H1 (cell line): ENCODE data around the gene UBE2D3. TPM values are rescaled to one million over a fixed set of nuclear protein-coding genes. Genes with fewer than 3 reads are reported as not detected.

Experiments
- CTCF ChIA-PET: fragments of 300-600 bp; sonication (Branson Sonifier 250); formaldehyde crosslinking; loops from one replicate; lab custom pipeline; 2021; ENCODE audit not compliant: partially characterized antibody; lab: Charles Lee
- POLR2A ChIA-PET: fragments of 300-600 bp; sonication (Branson Sonifier 250); formaldehyde crosslinking; loops from one replicate; lab custom pipeline; 2021; ENCODE audit warnings: inconsistent platforms; ENCODE audit not compliant: partially characterized antibody; lab: Charles Lee
- DNase-seq, 2 experiments: peaks; one replicate each; pipeline versions ENCODE4 v3.0.0 to v3.0.0-alpha.2; 2010 to 2022; ENCODE audit warnings: low spot score in 2 of 2, low read depth in 1 of 2, mixed read lengths in 1 of 2
- FAIRE-seq: peaks from 2 replicates; lab custom pipeline; 2011; peaks lifted over from hg19 to GRCh38; lab: Jason Lieb, UNC
- H2AFZ ChIP-seq: 2 replicates; pipeline ENCODE4 v1.8.1; 2012; ENCODE audit warnings: low read length, inconsistent platforms
- H2AK5ac ChIP-seq: 2 replicates; pipeline ENCODE4 v1.6.1; 2013; ENCODE audit warnings: low read depth, low read length
- H2BK120ac ChIP-seq: replicated peaks from 2 replicates; pipeline ENCODE3; 2013; ENCODE audit warnings: low read depth, low read length, inconsistent platforms
- H2BK12ac ChIP-seq: 2 replicates; pipeline ENCODE4 v1.6.1; 2013; ENCODE audit warnings: low read depth, low read length
- H2BK15ac ChIP-seq: 2 replicates; pipeline ENCODE4 v1.6.1; 2013; ENCODE audit warnings: low read length
- H2BK20ac ChIP-seq: 2 replicates; pipeline ENCODE4 v1.6.1; 2013; ENCODE audit warnings: low read length
- H2BK5ac ChIP-seq: 2 replicates; pipeline ENCODE4 v1.6.1; 2013; ENCODE audit warnings: low read depth, low read length
- H3K14ac ChIP-seq: 2 replicates; pipeline ENCODE4 v1.6.1; 2013; ENCODE audit warnings: inconsistent platforms; ENCODE audit not compliant: insufficient read length
- H3K18ac ChIP-seq: 2 replicates; pipeline ENCODE4 v1.6.1; 2013; ENCODE audit warnings: low read length; ENCODE audit errors: extremely low read depth
- H3K23ac ChIP-seq: 2 replicates; pipeline ENCODE4 v1.6.1; 2013; ENCODE audit warnings: inconsistent platforms; ENCODE audit not compliant: insufficient read length
- H3K23me2 ChIP-seq: 2 replicates; pipeline ENCODE4 v1.6.1; 2013; ENCODE audit warnings: low read depth, low read length
- H3K27ac ChIP-seq: 2 replicates; pipeline ENCODE4 v1.6.1; 2011; ENCODE audit warnings: low read depth, low read length, inconsistent platforms
- H3K27me3 ChIP-seq, 4 experiments: replicated peaks in 1 of 4; 1 replicate in 1 of 4; 2 replicates in 3 of 4; pipeline versions ENCODE4 v1.6.1 to v1.8.1; 2011 to 2013; ENCODE audit warnings: low read length in 3 of 4, mild to moderate bottlenecking in 3 of 4, inconsistent platforms in 2 of 4, mixed read lengths in 2 of 4, moderate library complexity in 1 of 4; ENCODE audit not compliant: control insufficient read depth in 3 of 4, insufficient read depth in 3 of 4; ENCODE audit errors: extremely low read depth in 1 of 4
- H3K36me3 ChIP-seq, 4 experiments: 2 replicates each; pipeline versions ENCODE4 v1.6.1 to v1.8.1; 2011 to 2013; ENCODE audit warnings: mild to moderate bottlenecking in 4 of 4, low read length in 3 of 4, moderate library complexity in 2 of 4, control low read depth in 1 of 4, inconsistent platforms in 1 of 4; ENCODE audit not compliant: insufficient read depth in 4 of 4, control insufficient read depth in 2 of 4
- H3K4ac ChIP-seq: replicated peaks from 2 replicates; pipeline ENCODE3; 2013; ENCODE audit warnings: low read length, low read depth, mixed read lengths, inconsistent platforms; ENCODE audit not compliant: insufficient read length
- H3K4me1 ChIP-seq, 4 experiments: replicated peaks in 1 of 4; 1 replicate in 1 of 4; 2 replicates in 3 of 4; pipeline versions ENCODE4 v1.6.1 to v1.8.1; 2011 to 2013; ENCODE audit warnings: low read length in 3 of 4, inconsistent platforms in 2 of 4, mixed read lengths in 1 of 4; ENCODE audit not compliant: insufficient read depth in 4 of 4, control insufficient read depth in 3 of 4
- H3K4me2 ChIP-seq, 2 experiments: 2 replicates each; pipeline versions ENCODE4 v1.6.1 to v1.8.1; 2011 to 2013; ENCODE audit warnings: low read depth in 2 of 2, low read length in 2 of 2, control low read depth in 1 of 2, inconsistent platforms in 1 of 2, mild to moderate bottlenecking in 1 of 2; ENCODE audit not compliant: insufficient read depth in 1 of 2
- H3K4me3 ChIP-seq, 4 experiments: fragments of 200-600, 300-600 bp in 1 of 4; sonication (generic), shearing (Covaris generic), sonication (Bioruptor Twin) in 1 of 4; 2 replicates each; pipeline versions ENCODE4 v1.5.1 to v1.8.1; 2011 to 2016; ENCODE audit warnings: low read length in 4 of 4, low read depth in 3 of 4, control low read depth in 2 of 4, inconsistent platforms in 2 of 4, mild to moderate bottlenecking in 2 of 4, mixed read lengths in 1 of 4, moderate library complexity in 1 of 4; ENCODE audit not compliant: insufficient read depth in 2 of 4; ENCODE audit errors: extremely low read depth in 1 of 4
- H3K56ac ChIP-seq: replicated peaks from 2 replicates; pipeline ENCODE3; 2013; ENCODE audit warnings: low read depth, mild to moderate bottlenecking, mixed read lengths, low read length, inconsistent platforms; ENCODE audit not compliant: insufficient read length
- H3K79me1 ChIP-seq: 2 replicates; pipeline ENCODE4 v1.6.1; 2013; ENCODE audit warnings: low read depth, low read length, control low read depth
- H3K79me2 ChIP-seq, 2 experiments: 2 replicates each; pipeline versions ENCODE4 v1.6.1 to v1.8.1; 2012 to 2013; ENCODE audit warnings: low read length in 2 of 2, mild to moderate bottlenecking in 2 of 2, inconsistent platforms in 1 of 2; ENCODE audit not compliant: insufficient read depth in 2 of 2, control insufficient read depth in 1 of 2
- H3K9ac ChIP-seq, 4 experiments: replicated peaks in 1 of 4; 1 replicate in 1 of 4; 2 replicates in 3 of 4; pipeline versions ENCODE4 v1.6.1 to v1.8.1; 2011 to 2013; ENCODE audit warnings: low read depth in 3 of 4, low read length in 3 of 4, control low read depth in 2 of 4, mild to moderate bottlenecking in 2 of 4, moderate library complexity in 2 of 4, inconsistent platforms in 1 of 4; ENCODE audit errors: extremely low read depth in 1 of 4
- H3K9me3 ChIP-seq, 2 experiments: 2 replicates each; pipeline versions ENCODE4 v1.6.1 to v1.8.1; 2012 to 2013; ENCODE audit warnings: mild to moderate bottlenecking in 2 of 2, moderate library complexity in 2 of 2, control low read depth in 1 of 2, inconsistent platforms in 1 of 2, low read depth in 1 of 2, low read length in 1 of 2, mixed read lengths in 1 of 2; ENCODE audit not compliant: insufficient read depth in 2 of 2
- H4K20me1 ChIP-seq, 2 experiments: replicated peaks in 1 of 2; 2 replicates each; pipeline versions ENCODE3 to v1.8.1; 2011 to 2013; ENCODE audit warnings: inconsistent platforms in 2 of 2, low read length in 2 of 2, mild to moderate bottlenecking in 1 of 2; ENCODE audit not compliant: insufficient read depth in 2 of 2, control insufficient read depth in 1 of 2
- H4K5ac ChIP-seq: 2 replicates; pipeline ENCODE4 v1.6.1; 2013; ENCODE audit warnings: low read length, low read depth, mixed read lengths, inconsistent platforms; ENCODE audit not compliant: insufficient read length
- H4K8ac ChIP-seq: 2 replicates; pipeline ENCODE4 v1.8.0; 2013; ENCODE audit warnings: mild to moderate bottlenecking, moderate library complexity, low read length, inconsistent platforms; ENCODE audit not compliant: insufficient read depth; ENCODE audit errors: extremely low read depth
- H4K91ac ChIP-seq: replicated peaks from 2 replicates; pipeline ENCODE3; 2013; ENCODE audit warnings: low read length, mixed read lengths, inconsistent platforms; ENCODE audit not compliant: insufficient read length
- EGR1 ChIP-seq: IDR thresholded peaks from 2 replicates; pipeline ENCODE4 v1.6.1; 2011; ENCODE audit warnings: low read depth, low read length, borderline replicate concordance
- EZH2 ChIP-seq: fragments of 200-600 bp; sonication (generic); IDR thresholded peaks from 2 replicates; pipeline ENCODE4 v1.7.1; 2012; ENCODE audit warnings: low read depth, mild to moderate bottlenecking, moderate library complexity, low read length, inconsistent platforms; ENCODE audit not compliant: severe bottlenecking
- GTF2F1 ChIP-seq: IDR thresholded peaks from 2 replicates; pipeline ENCODE4 v1.6.1; 2012; ENCODE audit warnings: low read depth, low read length, improper control_type of control experiment, borderline replicate concordance
- HDAC2 ChIP-seq, 2 experiments: fragments of 300-600 bp in 1 of 2; sonication (generic) in 1 of 2; IDR thresholded peaks; 2 replicates each; pipeline ENCODE4 v1.6.1; 2011 to 2012; ENCODE audit warnings: low read depth in 2 of 2, low read length in 2 of 2, mild to moderate bottlenecking in 2 of 2, moderate library complexity in 2 of 2, borderline replicate concordance in 1 of 2, inconsistent platforms in 1 of 2
- JUND ChIP-seq: IDR thresholded peaks from 2 replicates; pipeline ENCODE4 v1.6.1; 2011; ENCODE audit warnings: mild to moderate bottlenecking, improper control_type of control experiment, low read length
- KDM5A ChIP-seq: fragments of 200-600 bp; IDR thresholded peaks from 2 replicates; pipeline ENCODE4 v1.7.1; 2012; ENCODE audit warnings: mild to moderate bottlenecking, low read length, inconsistent platforms, mixed read lengths
- NANOG ChIP-seq: IDR thresholded peaks from 2 replicates; pipeline ENCODE4 v1.6.1; 2011; ENCODE audit warnings: low read length, low read depth, mild to moderate bottlenecking, inconsistent platforms; ENCODE audit not compliant: insufficient read depth, poor library complexity, severe bottlenecking
- NRF1 ChIP-seq: IDR thresholded peaks from 2 replicates; pipeline ENCODE4 v1.6.1; 2011; ENCODE audit warnings: mild to moderate bottlenecking, low read depth, low read length, improper control_type of control experiment
- POU5F1 ChIP-seq: IDR thresholded peaks from 2 replicates; pipeline ENCODE4 v1.6.1; 2011; ENCODE audit warnings: low read depth, mild to moderate bottlenecking, low read length, moderate library complexity
- SP1 ChIP-seq: IDR thresholded peaks from 2 replicates; pipeline ENCODE4 v1.6.1; 2011; ENCODE audit warnings: low read depth, low read length
- TAF7 ChIP-seq: optimal IDR thresholded peaks from 2 replicates; pipeline ENCODE3; 2011; ENCODE audit warnings: low read depth, mild to moderate bottlenecking, inconsistent platforms, low read length, moderate library complexity, borderline replicate concordance
- TCF12 ChIP-seq: IDR thresholded peaks from 2 replicates; pipeline ENCODE4 v1.6.1; 2011; ENCODE audit warnings: low read depth, mild to moderate bottlenecking, low read length
- YY1 ChIP-seq: IDR thresholded peaks from 2 replicates; pipeline ENCODE4 v1.6.1; 2011; ENCODE audit warnings: low read depth, mild to moderate bottlenecking, low read length
- WGBS, 2 experiments: shearing (Covaris generic) in 1 of 2; methylation state at CpG; one replicate each; pipeline versions ENCODE4 v1.1.6 to v1.1.7; 2013 to 2015; ENCODE audit warnings: low lambda C conversion rate in 2 of 2, mixed read lengths in 2 of 2, inconsistent platforms in 1 of 2, low coverage in 1 of 2, missing lambda C conversion rate in 1 of 2; ENCODE audit not compliant: insufficient replicate concordance in 2 of 2, insufficient coverage in 1 of 2, insufficient read length in 1 of 2; ENCODE audit errors: extremely low coverage in 1 of 2, missing lambda C conversion rate in 1 of 2; 5-methylcytosine and 5-hydroxymethylcytosine counted together
- polyA plus RNA-seq, 7 experiments: library from polyadenylated mRNA; depleted of rRNA in 3 of 7; stranded (reverse) in 5 of 7; unstranded in 2 of 7; fragments of >200 nt in 5 of 7; fragments of 200-250 nt in 2 of 7; gene quantifications; 1 replicate in 5 of 7; 2 replicates in 1 of 7; 4 replicates in 1 of 7; pipeline versions ENCODE4 v1.2.1 to v1.2.3, GENCODE V29; 2011 to 2013; ENCODE audit warnings: missing spikeins in 2 of 7, mixed read lengths in 2 of 7
- total RNA-seq: library from RNA; stranded (reverse); fragmentation: NEBNext Ultra II Directional; extraction: Animal tissue kit (Norgen Biotek cat#: 25700); gene quantifications from 2 replicates; pipeline ENCODE4 v1.2.1, GENCODE V29; 2021
- TF ChIP-seq, protein P1 (sequence below): IDR thresholded peaks from 2 replicates; pipeline ENCODE4 v1.6.1; 2011; ENCODE audit warnings: low read depth, mild to moderate bottlenecking, low read length; ENCODE audit not compliant: insufficient read depth

The UBE2D3 gene
- total and polyA plus RNA-seq, 2 of the 8 experiments (the other 6 are each of a cell fraction or from before 2014, with no cell fraction given) = 396 to 544 TPM

- Histone ChIP-seq H2BK12ac (no peak overlapping the region), H4K91ac (no peak overlapping the region), H3K23me2 (no peaks in the 10 kb centered on the region), H3K23ac (no peak overlapping the region), H3K4me3 (no peak overlapping the region), H3K79me2 (no peaks in the 10 kb centered on the region), H3K4ac (no peak overlapping the region), H2BK20ac (no peak overlapping the region), H2BK120ac (no peak overlapping the region), H3K18ac (no peak overlapping the region), H4K8ac (no peak overlapping the region), H3K79me1 (no peaks in the 10 kb centered on the region), H2AK5ac (no peak overlapping the region), H3K14ac (no peak overlapping the region), H3K4me1 (no peaks in the 10 kb centered on the region), H3K9ac (no peak overlapping the region), H2BK5ac (no peak overlapping the region), H3K27ac (no peak overlapping the region), H3K4me2 (no peak overlapping the region), H3K9me3 (no peaks in the 10 kb centered on the region), H3K27me3 (no peaks in the 10 kb centered on the region), H3K36me3 (no peaks in the 10 kb centered on the region), H4K20me1 (no peaks in the 10 kb centered on the region), H2AFZ (peak overlapping the region; percentile 54), H4K5ac (no peak overlapping the region), H3K56ac (no peak overlapping the region), H2BK15ac (no peak overlapping the region)
- ChIA-PET CTCF (no interaction called here), POLR2A (interaction anchor here (0.8 to 4.7 kb wide), 4 partner anchors 12 to 49 kb away, joined by 4 to 31 read pairs (median 7); partner anchors contain the start of gene UBE2D3)
- WGBS, 2 experiments = 85% methylated on average over 7 of the region's 7 CpGs; no CpG with 5 or more reads in 1 of the 2 experiments
- TF ChIP-seq SP1 (no peak), HDAC2 (IDR thresholded peaks at IDR 0.05; ENCODE audit: borderline replicate concordance in 1 of 2, low read depth in 2 of 2, low read length in 2 of 2) (no peak), NRF1 (no peak), EGR1 (no peak), JUND (no peak), EZH2 (no peak), POU5F1 (no peak), GTF2F1 (no peak), KDM5A (no peak), YY1 (no peak), TCF12 (no peak), NANOG (no peak), TAF7 (no peak)
- TF ChIP-seq, protein P1, sequence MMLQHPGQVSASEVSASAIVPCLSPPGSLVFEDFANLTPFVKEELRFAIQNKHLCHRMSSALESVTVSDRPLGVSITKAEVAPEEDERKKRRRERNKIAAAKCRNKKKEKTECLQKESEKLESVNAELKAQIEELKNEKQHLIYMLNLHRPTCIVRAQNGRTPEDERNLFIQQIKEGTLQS = no peak
- FAIRE-seq (no peak), DNase-seq (no peak)
These were observed 48.6 kb downstream of the UBE2D3 start for GRCh38 chr4:102778720-102779119.
